ENCODE results near the gene TNFAIP8L2. TPM values are rescaled to one million over a fixed set of nuclear protein-coding genes. Genes with fewer than 3 reads are reported as not detected.

TNFAIP8L2 gene
- total and polyA plus RNA-seq, 2 donors, result 4.0 to 5.4 TPM

- no peaks in the 10 kb centered on the region for H3K4me1 ChIP-seq (ENCODE audit: insufficient read depth)
- DNase-seq (ENCODE audit: extremely low spot score), result no peak
- H3K36me3 ChIP-seq (ENCODE audit: insufficient read depth), result no peaks in the 10 kb centered on the region
- H3K27ac ChIP-seq (ENCODE audit: low read depth), result no peak overlapping the region
- no peak overlapping the region for H3K4me3 ChIP-seq (ENCODE audit: low read depth, low read length)
- WGBS, result 76% methylated on average over 5 of the region's 5 CpGs
These were observed 1.9 kb downstream of the TNFAIP8L2 start for GRCh38 chr1:151158326-151158725.

GRCh38 chr1:151158751-151159251, 2.4 kb downstream of the TNFAIP8L2 start:
- 85% methylated on average over 22 of the region's 22 CpGs for WGBS
- H3K36me3 ChIP-seq (ENCODE audit: insufficient read depth), result no peaks in the 10 kb centered on the region
- no peak overlapping the region for H3K4me3 ChIP-seq (ENCODE audit: low read depth, low read length)
- no peak for DNase-seq (ENCODE audit: extremely low spot score)
- no peak overlapping the region for H3K27ac ChIP-seq (ENCODE audit: low read depth)
- no peaks in the 10 kb centered on the region for H3K4me1 ChIP-seq (ENCODE audit: insufficient read depth)

GRCh38 chr1:151159373-151159772, 2.9 kb downstream of the TNFAIP8L2 start:
- DNase-seq (ENCODE audit: extremely low spot score), result no peak
- Histone ChIP-seq H3K4me1 (ENCODE audit: insufficient read depth) (no peaks in the 10 kb centered on the region), H3K36me3 (ENCODE audit: insufficient read depth) (no peaks in the 10 kb centered on the region), H3K27ac (ENCODE audit: low read depth) (no peak overlapping the region), H3K4me3 (ENCODE audit: low read depth, low read length) (no peak overlapping the region)

- DNase-seq (ENCODE audit: extremely low spot score), result no peak
- peak overlapping the region; percentile 72 for H3K27ac ChIP-seq (ENCODE audit: low read depth)
- WGBS, result 16% methylated on average over 11 of the region's 11 CpGs
- no peaks in the 10 kb centered on the region for H3K36me3 ChIP-seq (ENCODE audit: insufficient read depth)
- H3K4me3 ChIP-seq (ENCODE audit: low read depth, low read length), result peak overlapping the region; percentile 50
- peaks cover 3% of the 10 kb centered on the region for H3K4me1 ChIP-seq (ENCODE audit: insufficient read depth)
These were observed 8.4 kb downstream of the TNFAIP8L2 start for GRCh38 chr1:151164732-151165280.

GRCh38 chr1:151165281-151165737, 8.9 kb downstream of the TNFAIP8L2 start:
- H3K36me3 ChIP-seq (ENCODE audit: insufficient read depth), result no peaks in the 10 kb centered on the region
- DNase-seq (ENCODE audit: extremely low spot score), result no peak
- 3% methylated on average over 15 of the region's 15 CpGs for WGBS

GRCh38 chr1:151165738-151166504, 9.5 kb downstream of the TNFAIP8L2 start, which contains the start of the genes LYSMD1 and SCNM1:
Gene LYSMD1 (minus strand): TSS chr1:151165902. CDS start chr1:151165258, 644 bp downstream.
Gene SCNM1 (plus strand): TSS chr1:151166144. CDS start chr1:151166153, 9 bp downstream.
- Histone ChIP-seq H3K27ac (ENCODE audit: low read depth) (peak within 1 kb of the TSS; percentile 72), H3K36me3 (ENCODE audit: insufficient read depth) (no peaks in the 10 kb centered on the region), H3K4me1 (ENCODE audit: insufficient read depth) (peaks cover 3% of the 10 kb centered on the region), H3K4me3 (ENCODE audit: low read depth, low read length) (peak within 1 kb of the TSS; percentile 66)
- under 1% methylated on average over 38 of the region's 38 CpGs for WGBS
- DNase-seq (ENCODE audit: extremely low spot score), result peak; percentile 99

More at GRCh38 chr1:151165281-151165737, 8.9 kb downstream of the TNFAIP8L2 start:
- peak overlapping the region; percentile 50 for H3K4me3 ChIP-seq (ENCODE audit: low read depth, low read length)
- H3K4me1 ChIP-seq (ENCODE audit: insufficient read depth), result peaks cover 3% of the 10 kb centered on the region
- H3K27ac ChIP-seq (ENCODE audit: low read depth), result peak overlapping the region; percentile 72

GRCh38 chr1:151166505-151166956, 10.1 kb downstream of the TNFAIP8L2 start:
- Histone ChIP-seq H3K4me3 (ENCODE audit: low read depth, low read length) (peak overlapping the region; percentile 66), H3K27ac (ENCODE audit: low read depth) (no peak overlapping the region), H3K4me1 (ENCODE audit: insufficient read depth) (peaks cover 3% of the 10 kb centered on the region), H3K36me3 (ENCODE audit: insufficient read depth) (no peaks in the 10 kb centered on the region)
- WGBS, result 4% methylated on average over 15 of the region's 15 CpGs
- DNase-seq (ENCODE audit: extremely low spot score), result no peak

GRCh38 chr1:151167116-151167515, 10.7 kb downstream of the TNFAIP8L2 start:
- Histone ChIP-seq H3K4me1 (ENCODE audit: insufficient read depth) (peaks cover 3% of the 10 kb centered on the region), H3K27ac (ENCODE audit: low read depth) (no peak overlapping the region), H3K4me3 (ENCODE audit: low read depth, low read length) (no peak overlapping the region), H3K36me3 (ENCODE audit: insufficient read depth) (no peaks in the 10 kb centered on the region)
- WGBS, result 89% methylated on average over 6 of the region's 6 CpGs
- DNase-seq (ENCODE audit: extremely low spot score), result no peak

GRCh38 chr1:151171190-151171589, 14.7 kb downstream of the TNFAIP8L2 start:
- H3K4me1 ChIP-seq (ENCODE audit: insufficient read depth), result peaks cover 3% of the 10 kb centered on the region
- no peak for DNase-seq (ENCODE audit: extremely low spot score)
- H3K36me3 ChIP-seq (ENCODE audit: insufficient read depth), result peaks cover 6% of the 10 kb centered on the region
- H3K4me3 ChIP-seq (ENCODE audit: low read depth, low read length), result no peak overlapping the region
- WGBS, result 90% methylated on average over 5 of the region's 5 CpGs
- H3K27ac ChIP-seq (ENCODE audit: low read depth), result no peak overlapping the region

GRCh38 chr1:151175041-151175741, 18.7 kb downstream of the TNFAIP8L2 start:
- Histone ChIP-seq H3K4me3 (ENCODE audit: low read depth, low read length) (no peak overlapping the region), H3K27ac (ENCODE audit: low read depth) (no peak overlapping the region), H3K4me1 (ENCODE audit: insufficient read depth) (no peaks in the 10 kb centered on the region), H3K36me3 (ENCODE audit: insufficient read depth) (peaks cover 11% of the 10 kb centered on the region)
- no peak for DNase-seq (ENCODE audit: extremely low spot score)
- 47% methylated on average over 6 of the region's 6 CpGs for WGBS

- H3K4me3 ChIP-seq (ENCODE audit: low read depth, low read length), result no peak within 1 kb of the TSS
- H3K27ac ChIP-seq (ENCODE audit: low read depth), result no peak within 1 kb of the TSS
- no peaks in the 10 kb centered on the region for H3K4me1 ChIP-seq (ENCODE audit: insufficient read depth)
- no peak for DNase-seq (ENCODE audit: extremely low spot score)
- H3K36me3 ChIP-seq (ENCODE audit: insufficient read depth), result peaks cover 11% of the 10 kb centered on the region
- 45% methylated on average over 4 of the region's 4 CpGs for WGBS
These were observed 19.4 kb downstream of the TNFAIP8L2 start, which contains the start of gene TMOD4 for GRCh38 chr1:151175863-151176262. Gene TMOD4 (minus strand): TSS chr1:151175981. CDS start chr1:151174875, 1,106 bp downstream.

GRCh38 chr1:151176514-151177045, 20.1 kb downstream of the TNFAIP8L2 start:
- Histone ChIP-seq H3K36me3 (ENCODE audit: insufficient read depth) (peaks cover 11% of the 10 kb centered on the region), H3K4me1 (ENCODE audit: insufficient read depth) (no peaks in the 10 kb centered on the region), H3K4me3 (ENCODE audit: low read depth, low read length) (no peak overlapping the region), H3K27ac (ENCODE audit: low read depth) (no peak overlapping the region)
- no peak for DNase-seq (ENCODE audit: extremely low spot score)
- 86% methylated on average over 17 of the region's 17 CpGs for WGBS

- WGBS, result 96% methylated on average over 10 of the region's 10 CpGs
- DNase-seq (ENCODE audit: extremely low spot score), result no peak
- H3K27ac ChIP-seq (ENCODE audit: low read depth), result no peak overlapping the region
These were observed 27.8 kb downstream of the TNFAIP8L2 start for GRCh38 chr1:151184211-151184610.

More at GRCh38 chr1:151184211-151184610, 27.8 kb downstream of the TNFAIP8L2 start:
- Histone ChIP-seq H3K4me1 (ENCODE audit: insufficient read depth) (no peaks in the 10 kb centered on the region), H3K4me3 (ENCODE audit: low read depth, low read length) (no peak overlapping the region), H3K36me3 (ENCODE audit: insufficient read depth) (no peaks in the 10 kb centered on the region)

Data from urinary bladder (tissue), 4 donors.